ENCODE measurements around the gene DOC2B.
"Not testable (repeated sequence)": the region's sequence is repeated elsewhere in the genome, so short reads cannot be mapped to it uniquely, and the experiment has no call there.

The DOC2B gene

DNA sequence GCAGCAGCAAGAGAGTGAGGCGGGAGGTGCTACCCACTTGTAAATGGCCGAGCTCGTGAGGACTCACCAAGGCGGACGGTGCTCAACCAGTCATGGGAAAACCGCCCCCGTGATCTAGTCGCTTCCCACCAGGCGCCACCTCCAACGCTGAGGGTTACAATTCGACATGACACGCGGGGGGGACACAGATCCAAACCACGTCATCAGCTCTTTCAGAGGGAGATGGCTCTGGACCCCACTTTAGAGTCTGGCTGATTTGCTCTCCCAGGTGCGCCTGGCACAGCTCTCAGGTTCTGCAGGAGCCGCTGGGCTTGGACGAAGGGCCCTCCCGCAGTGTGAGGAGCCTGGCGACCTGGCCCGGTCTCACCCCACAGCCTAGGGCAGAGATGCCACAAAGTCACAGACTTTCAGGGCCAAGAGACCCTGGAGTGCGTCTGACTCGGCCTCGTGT is 21.1 kb upstream of the DOC2B start:
- H3K4me2 ChIP-seq, result no peak overlapping the region
- H3K9me3 ChIP-seq, result peaks cover 17% of the 10 kb centered on the region
- peaks cover 13% of the 10 kb centered on the region for H3K4me1 ChIP-seq
- H4K20me1 ChIP-seq, result no peaks in the 10 kb centered on the region
- TF ChIP-seq Cebpa-rat (IDR thresholded peaks at IDR 0.05), result no peak
- no peak overlapping the region for H3K27ac ChIP-seq
- H3K9ac ChIP-seq, result no peak overlapping the region
- H3K4me3 ChIP-seq, result no peak overlapping the region
- no peaks in the 10 kb centered on the region for H3K27me3 ChIP-seq
- peaks cover 6% of the 10 kb centered on the region; the same call in 1 of the 2 replicates for H3K36me3 ChIP-seq

DNA sequence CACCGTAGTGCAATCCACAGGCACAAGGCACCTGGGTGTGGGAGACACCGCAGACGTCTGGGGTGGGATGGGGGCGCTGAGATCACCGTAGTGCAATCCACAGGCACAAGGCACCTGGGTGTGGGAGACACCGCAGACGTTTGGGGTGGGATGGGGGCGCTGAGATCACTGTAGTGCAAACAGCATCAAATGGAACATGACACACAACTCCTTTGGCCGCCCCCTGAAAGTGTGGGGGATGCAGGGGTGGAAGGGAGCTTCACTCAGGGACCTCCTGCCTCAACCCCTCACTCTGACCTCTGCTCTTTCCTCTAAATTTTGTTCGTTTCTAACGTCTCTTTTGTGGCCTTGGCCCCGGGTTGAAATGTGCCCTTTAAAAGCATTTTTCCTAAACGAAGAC is 20.3 kb upstream of the DOC2B start:
- not testable (repeated sequence) for H3K4me3 ChIP-seq, H3K27me3 ChIP-seq, H3K9ac ChIP-seq, H3K4me2 ChIP-seq, H3K36me3 ChIP-seq, H3K27ac ChIP-seq, H4K20me1 ChIP-seq
- Histone ChIP-seq H3K4me1 (peaks cover 13% of the 10 kb centered on the region), H3K9me3 (peaks cover 11% of the 10 kb centered on the region)

DNA sequence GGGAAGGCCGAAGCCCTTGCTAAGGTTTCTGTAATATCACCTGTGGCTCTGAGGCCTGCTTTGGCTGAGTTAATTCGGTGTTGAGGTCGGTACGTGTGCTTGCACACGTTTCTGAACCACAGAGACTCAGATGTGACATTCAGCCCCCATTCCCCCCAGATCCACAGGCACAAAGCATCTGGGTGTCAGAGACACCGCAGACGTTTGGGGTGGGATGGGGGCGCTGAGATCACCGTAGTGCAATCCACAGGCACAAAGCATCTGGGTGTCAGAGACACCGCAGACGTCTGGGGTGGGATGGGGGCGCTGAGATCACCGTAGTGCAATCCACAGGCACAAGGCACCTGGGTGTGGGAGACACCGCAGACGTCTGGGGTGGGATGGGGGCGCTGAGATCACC is 19.8 kb upstream of the DOC2B start:
- not testable (repeated sequence) for H3K4me3 ChIP-seq, H4K20me1 ChIP-seq, H3K27ac ChIP-seq, H3K9ac ChIP-seq, H3K4me2 ChIP-seq, H3K27me3 ChIP-seq, H3K9me3 ChIP-seq, H3K36me3 ChIP-seq
- H3K4me1 ChIP-seq, result peaks cover 13% of the 10 kb centered on the region

DNA sequence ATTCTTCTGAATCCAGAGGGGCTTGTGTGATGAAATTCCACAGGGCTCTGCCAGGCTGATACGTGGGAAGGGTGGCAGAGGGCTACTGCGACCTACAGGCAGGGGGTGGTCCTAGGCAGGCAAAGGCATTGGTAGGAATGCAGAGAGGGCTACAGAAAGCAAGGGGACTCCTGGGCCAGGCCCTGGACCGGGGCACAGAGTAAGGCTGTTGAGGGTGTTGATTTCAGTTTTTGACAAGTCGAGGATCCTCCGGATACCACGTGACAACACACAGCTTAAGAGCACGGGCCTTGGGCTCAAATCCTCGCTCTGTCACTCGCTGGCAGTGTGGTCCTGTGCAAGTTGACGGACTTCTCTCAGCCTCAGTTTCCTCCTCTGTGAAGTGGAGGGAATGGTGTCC is 19.1 kb upstream of the DOC2B start:
- no peaks in the 10 kb centered on the region for H4K20me1 ChIP-seq
- H3K36me3 ChIP-seq, result no peaks in the 10 kb centered on the region
- H3K27me3 ChIP-seq, result no peaks in the 10 kb centered on the region
- H3K4me3 ChIP-seq, result no peak overlapping the region
- H3K9me3 ChIP-seq, result peaks cover 10% of the 10 kb centered on the region
- H3K9ac ChIP-seq, result no peak overlapping the region
- no peak overlapping the region for H3K27ac ChIP-seq
- peaks cover 13% of the 10 kb centered on the region for H3K4me1 ChIP-seq
- TF ChIP-seq Cebpa-rat (IDR thresholded peaks at IDR 0.05), result no peak
- H3K4me2 ChIP-seq, result no peak overlapping the region

DNA sequence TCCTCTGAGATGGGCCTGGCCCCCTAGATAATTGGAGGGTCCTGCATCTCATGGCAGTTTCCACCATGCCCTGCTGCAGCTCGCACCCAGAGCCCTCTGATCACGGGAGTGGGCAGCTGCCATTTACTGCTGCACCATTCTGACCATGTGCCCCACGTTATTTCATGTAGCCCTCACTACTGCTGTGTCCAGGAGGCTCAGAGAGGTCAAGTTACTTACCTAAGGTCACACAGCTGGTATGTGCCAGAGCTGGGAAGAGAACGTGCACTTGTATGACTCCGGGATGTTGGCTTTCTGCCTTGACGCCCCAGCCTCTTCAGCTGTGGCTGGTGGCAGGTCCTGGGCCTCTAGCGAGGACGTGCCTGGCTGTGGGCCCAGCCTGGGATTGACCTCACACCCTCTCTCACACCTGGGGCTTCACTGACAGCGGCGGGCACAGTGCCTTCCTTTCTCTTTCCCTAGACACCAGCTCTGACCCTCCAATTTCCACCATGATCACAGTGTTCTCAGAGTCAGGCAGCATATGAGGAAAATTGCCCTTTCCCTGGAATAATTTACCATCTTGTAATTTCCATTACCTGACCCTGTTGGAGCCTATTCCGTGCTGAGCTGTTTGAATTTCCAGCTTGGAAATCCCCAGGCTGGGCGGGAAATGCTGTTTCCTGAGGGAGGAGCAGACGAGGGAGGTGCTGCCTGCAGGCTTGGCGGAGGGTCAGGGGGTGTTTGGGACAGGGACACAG is 18.5 kb upstream of the DOC2B start:
- Histone ChIP-seq H3K36me3 (no peaks in the 10 kb centered on the region), H3K27ac (no peak overlapping the region), H3K27me3 (no peaks in the 10 kb centered on the region), H3K4me1 (peaks cover 19% of the 10 kb centered on the region), H3K4me2 (no peak overlapping the region), H3K9me3 (peaks cover 10% of the 10 kb centered on the region), H4K20me1 (no peaks in the 10 kb centered on the region), H3K4me3 (no peak overlapping the region), H3K9ac (no peak overlapping the region)
- TF ChIP-seq Cebpa-rat (IDR thresholded peaks at IDR 0.05), result no peak

DNA sequence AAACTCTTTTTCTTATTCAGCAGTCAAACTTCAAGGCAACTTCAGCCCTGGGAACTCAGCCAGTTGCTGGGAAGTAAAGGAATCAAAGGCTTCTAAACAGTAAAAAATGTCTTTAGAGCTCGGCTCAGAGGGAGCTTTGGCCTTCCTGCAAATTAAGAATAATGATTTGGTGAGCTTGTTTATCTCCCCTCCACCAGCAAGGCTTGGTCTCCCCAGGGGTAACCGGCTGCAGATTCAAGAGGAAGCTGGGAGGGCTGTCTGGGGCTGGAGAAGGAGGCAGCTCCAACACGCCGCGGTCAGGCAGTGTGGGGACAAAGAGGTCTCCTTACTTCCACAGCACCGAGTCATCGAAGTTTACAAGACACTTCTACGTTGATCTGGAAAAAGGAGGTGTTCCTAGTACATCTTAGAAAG is 17.7 kb upstream of the DOC2B start:
- H3K27ac ChIP-seq, result no peak overlapping the region
- H3K4me2 ChIP-seq, result peak overlapping the region; percentile 42
- H4K20me1 ChIP-seq, result no peaks in the 10 kb centered on the region

DNA sequence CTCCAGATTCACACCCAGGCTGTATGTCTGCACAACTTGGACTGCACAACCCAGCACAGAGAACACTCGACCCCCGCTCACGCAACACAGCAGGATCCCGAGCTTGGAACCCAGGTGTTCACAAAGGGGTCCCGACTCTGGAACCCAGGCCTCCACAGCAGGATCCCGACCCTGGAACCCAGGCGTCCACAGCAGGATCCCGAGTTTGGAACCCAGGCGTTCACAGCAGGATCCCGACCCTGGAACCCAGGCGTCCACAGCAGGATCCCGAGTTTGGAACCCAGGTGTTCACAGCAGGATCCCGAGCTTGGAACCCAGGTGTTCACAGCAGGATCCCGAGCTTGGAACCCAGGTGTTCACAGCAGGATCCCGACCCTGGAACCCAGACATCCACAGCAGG is 16.8 kb upstream of the DOC2B start:
- not testable (repeated sequence) for H3K36me3 ChIP-seq, H4K20me1 ChIP-seq, H3K27me3 ChIP-seq, H3K4me2 ChIP-seq, H3K9ac ChIP-seq, H3K27ac ChIP-seq
- peaks cover 12% of the 10 kb centered on the region for H3K9me3 ChIP-seq
- 0 out of 2 replicates have a peak overlapping the region, but pooled peaks have one; percentile 15 for H3K4me3 ChIP-seq
- peaks cover 25% of the 10 kb centered on the region for H3K4me1 ChIP-seq

More for the DNA sequence above, 17.7 kb upstream of the DOC2B start:
- no peak overlapping the region for H3K9ac ChIP-seq
- no peak for TF ChIP-seq Cebpa-rat (IDR thresholded peaks at IDR 0.05)
- peaks cover 25% of the 10 kb centered on the region for H3K4me1 ChIP-seq
- H3K27me3 ChIP-seq, result no peaks in the 10 kb centered on the region
- no peaks in the 10 kb centered on the region for H3K36me3 ChIP-seq
- no peak overlapping the region for H3K4me3 ChIP-seq
- H3K9me3 ChIP-seq, result peaks cover 10% of the 10 kb centered on the region

DNA sequence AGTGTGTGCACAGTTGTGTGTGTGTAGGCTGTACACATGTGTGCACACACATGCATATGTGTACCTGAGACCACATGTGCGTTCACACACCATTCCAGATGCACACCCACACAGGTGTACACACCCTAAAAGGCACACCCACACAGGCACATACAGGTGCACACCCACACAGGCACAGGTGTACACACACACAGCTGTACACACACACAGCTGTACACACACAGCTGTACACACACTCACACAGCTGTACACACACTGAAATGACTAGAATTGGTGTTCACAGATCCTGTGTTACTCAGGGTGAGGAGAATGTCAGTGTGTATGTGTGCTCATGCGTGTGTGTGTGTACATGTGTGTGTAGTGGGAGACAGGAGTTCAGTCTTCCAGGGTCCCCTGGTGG is 15.9 kb upstream of the DOC2B start:
- no peak for TF ChIP-seq Cebpa-rat (IDR thresholded peaks at IDR 0.05)
- Histone ChIP-seq H3K9ac (no peak overlapping the region), H3K4me1 (peaks cover 25% of the 10 kb centered on the region)

DNA sequence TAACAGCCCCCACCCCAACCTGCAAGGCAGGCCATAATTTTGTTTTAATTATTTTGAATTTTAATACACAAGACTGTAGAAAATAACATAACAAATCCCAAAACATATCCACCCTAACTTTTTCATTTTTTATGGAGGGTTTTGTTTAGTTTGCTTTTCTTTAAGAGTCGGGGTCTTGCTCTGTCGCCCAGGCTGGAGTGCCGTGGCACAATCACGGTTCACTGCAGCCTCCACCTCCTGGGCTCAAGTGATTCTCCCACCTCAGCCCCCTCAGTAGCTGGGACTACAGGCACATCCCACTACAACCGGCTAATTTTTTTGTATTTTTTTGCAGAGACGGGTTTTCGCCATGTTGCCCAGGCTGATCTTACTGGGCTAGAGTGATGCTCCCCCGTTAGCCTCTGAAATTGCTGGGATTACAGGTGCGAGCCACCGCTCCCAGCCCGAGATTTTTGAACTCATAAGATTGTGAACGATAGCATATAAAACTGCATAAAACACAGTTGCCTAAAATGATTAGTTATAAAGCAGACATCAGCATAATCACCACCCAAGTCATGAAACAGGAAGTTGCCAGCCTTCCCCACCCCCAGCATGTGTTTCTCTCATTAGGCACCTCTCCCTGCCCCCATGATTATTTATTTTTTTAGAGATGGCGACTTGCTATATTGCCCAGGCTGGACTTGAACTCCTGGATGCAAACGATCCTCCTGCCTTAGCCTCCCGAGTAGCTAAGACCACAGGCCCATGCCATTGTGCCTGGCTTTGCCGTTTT is 13.6 kb upstream of the DOC2B start:
- no peak for TF ChIP-seq Cebpa-rat (IDR thresholded peaks at IDR 0.05)
- H3K9me3 ChIP-seq, result peaks cover 24% of the 10 kb centered on the region
- no peak overlapping the region for H3K27ac ChIP-seq
- H4K20me1 ChIP-seq, result no peaks in the 10 kb centered on the region
- no peak overlapping the region for H3K9ac ChIP-seq
- H3K27me3 ChIP-seq, result no peaks in the 10 kb centered on the region
- H3K4me3 ChIP-seq, result no peak overlapping the region
- H3K4me1 ChIP-seq, result peaks cover 25% of the 10 kb centered on the region
- no peaks in the 10 kb centered on the region for H3K36me3 ChIP-seq
- peak overlapping the region; percentile 20; the same call in 1 of the 2 replicates for H3K4me2 ChIP-seq

More for the DNA sequence above, 15.9 kb upstream of the DOC2B start:
- H3K27me3 ChIP-seq, result no peaks in the 10 kb centered on the region
- H3K4me2 ChIP-seq, result no peak overlapping the region
- no peaks in the 10 kb centered on the region for H4K20me1 ChIP-seq
- no peak overlapping the region for H3K4me3 ChIP-seq
- no peak overlapping the region for H3K27ac ChIP-seq
- H3K9me3 ChIP-seq, result peaks cover 18% of the 10 kb centered on the region
- no peaks in the 10 kb centered on the region for H3K36me3 ChIP-seq

Measured in BLaER1 (cell line).